Activated CD8-positive, alpha-beta memory T cell treated with anti-CD3 and anti-CD28 coated beads, Interleukin-2, amount 50 U/mL, for 1 hour (primary cell): ENCODE data around the gene TGFBR2.
"Not testable (repeated sequence)": the region's sequence is repeated elsewhere in the genome, so short reads cannot be mapped to it uniquely, and the experiment has no call there.

Experiments used
- DNase-seq: peaks from one replicate; pipeline ENCODE4 v3.0.0-alpha.2; 2020; ENCODE audit errors: extremely low read depth

The TGFBR2 gene

GRCh38 chr3:30619318-30619717 is 12.9 kb downstream of the TGFBR2 start:
- no peak for DNase-seq

- DNase-seq = no peak
Observed at GRCh38 chr3:30620402-30621360, 14.3 kb downstream of the TGFBR2 start.

- DNase-seq = no peak
Observed at GRCh38 chr3:30621576-30621975, 15.2 kb downstream of the TGFBR2 start.

GRCh38 chr3:30622047-30622545 is 15.7 kb downstream of the TGFBR2 start:
- DNase-seq = no peak

GRCh38 chr3:30622790-30623189 is 16.4 kb downstream of the TGFBR2 start:
- DNase-seq = no peak

GRCh38 chr3:30623351-30623750 is 16.9 kb downstream of the TGFBR2 start:
- no peak for DNase-seq

- not testable (repeated sequence) for DNase-seq
Observed at GRCh38 chr3:30624480-30624879, 18.1 kb downstream of the TGFBR2 start.

- DNase-seq = no peak
Observed at GRCh38 chr3:30625541-30626438, 19.4 kb downstream of the TGFBR2 start.

- no peak for DNase-seq
Observed at GRCh38 chr3:30626443-30627180, 20.2 kb downstream of the TGFBR2 start.

- DNase-seq = no peak
Observed at GRCh38 chr3:30628205-30628900, 22.0 kb downstream of the TGFBR2 start.

- DNase-seq = no peak
Observed at GRCh38 chr3:30628901-30629590, 22.6 kb downstream of the TGFBR2 start.

- DNase-seq = no peak
Observed at GRCh38 chr3:30629746-30630145, 23.3 kb downstream of the TGFBR2 start.

GRCh38 chr3:30630238-30631030 is 24.0 kb downstream of the TGFBR2 start:
- DNase-seq = no peak

GRCh38 chr3:30631243-30631904 is 25.0 kb downstream of the TGFBR2 start:
- DNase-seq = no peak

GRCh38 chr3:30632065-30632464 is 25.7 kb downstream of the TGFBR2 start:
- DNase-seq = no peak

GRCh38 chr3:30632521-30632920 is 26.1 kb downstream of the TGFBR2 start:
- DNase-seq = no peak

GRCh38 chr3:30633718-30634117 is 27.3 kb downstream of the TGFBR2 start:
- DNase-seq = no peak

GRCh38 chr3:30634761-30635735 is 28.6 kb downstream of the TGFBR2 start:
- DNase-seq = no peak
